GM23338 (cell line): ENCODE results near the gene USP32. TPM values are rescaled to one million over a fixed set of nuclear protein-coding genes. Genes with fewer than 3 reads are reported as not detected.

Experiments used
- ATAC-seq: fragments of 200-7000 bp; cut with Tn5 transposase; 3 replicates; pipeline ENCODE4 v1.9.1; 2020
- DNase-seq: peaks from one replicate; pipeline ENCODE4 v3.0.0-alpha.2; 2015; ENCODE audit warnings: low spot score
- H2AFZ ChIP-seq: fragments of 200-600 bp; sonication (generic); 2 replicates; pipeline ENCODE4 v1.8.0; 2016; ENCODE audit warnings: antibody characterized with exemption, mild to moderate bottlenecking, moderate library complexity
- H3F3A ChIP-seq: fragments of 200-600 bp; sonication (generic); replicated peaks from 2 replicates; pipeline ENCODE4 v1.8.0; 2017; ENCODE audit warnings: antibody characterized with exemption, mixed run types, low read depth
- H3K27ac ChIP-seq: fragments of 200-600 bp; sonication (generic); 2 replicates; pipeline ENCODE4 v1.6.1; 2016; ENCODE audit warnings: low read depth
- H3K27me3 ChIP-seq: fragments of 200-600 bp; sonication (generic); 2 replicates; pipeline ENCODE4 v1.8.0; 2016; ENCODE audit warnings: mild to moderate bottlenecking, mixed run types, moderate library complexity; ENCODE audit not compliant: insufficient read depth
- H3K36me3 ChIP-seq: fragments of 200-600 bp; sonication (generic); 2 replicates; pipeline ENCODE4 v1.8.0; 2016; ENCODE audit warnings: mild to moderate bottlenecking; ENCODE audit not compliant: insufficient read depth
- H3K4me1 ChIP-seq: fragments of 200-600 bp; sonication (generic); 2 replicates; pipeline ENCODE4 v1.8.0; 2016; ENCODE audit warnings: mild to moderate bottlenecking, moderate library complexity; ENCODE audit not compliant: insufficient read depth
- H3K4me2 ChIP-seq: fragments of 200-600 bp; sonication (generic); 2 replicates; pipeline ENCODE4 v1.7.1; 2017; ENCODE audit warnings: mixed run types
- H3K4me3 ChIP-seq: fragments of 200-600 bp; sonication (generic); 2 replicates; pipeline ENCODE4 v1.6.1; 2016; ENCODE audit warnings: mixed run types
- H3K79me2 ChIP-seq: fragments of 200-600 bp; sonication (generic); replicated peaks from 2 replicates; pipeline ENCODE4 v1.8.0; 2017; ENCODE audit warnings: mild to moderate bottlenecking; ENCODE audit not compliant: insufficient read depth
- H3K9me2 ChIP-seq: fragments of 200-600 bp; sonication (generic); 2 replicates; pipeline ENCODE4 v1.8.0; 2017; ENCODE audit not compliant: insufficient read depth
- H4K20me1 ChIP-seq: fragments of 200-600 bp; sonication (generic); replicated peaks from 2 replicates; pipeline ENCODE4 v1.8.0; 2017; ENCODE audit warnings: mild to moderate bottlenecking; ENCODE audit not compliant: insufficient read depth
- H3K27ac Mint-ChIP-seq: 2 replicates; pipeline ENCODE4 v1.8.0; 2020; ENCODE audit warnings: inconsistent platforms, mild to moderate bottlenecking, moderate library complexity, mixed read lengths
- H3K27me3 Mint-ChIP-seq: 3 replicates; pipeline ENCODE4 v1.8.0; 2022; ENCODE audit warnings: low read depth, mild to moderate bottlenecking, moderate library complexity, mixed read lengths, inconsistent platforms; ENCODE audit not compliant: insufficient read depth, poor library complexity
- H3K36me3 Mint-ChIP-seq: 3 replicates; pipeline ENCODE4 v1.8.0; 2021; ENCODE audit warnings: low read depth, mild to moderate bottlenecking, inconsistent platforms, moderate library complexity, mixed read lengths
- H3K4me1 Mint-ChIP-seq: 3 replicates; pipeline ENCODE4 v1.8.0; 2020; ENCODE audit warnings: mild to moderate bottlenecking, inconsistent platforms, mixed read lengths
- H3K4me3 Mint-ChIP-seq: 3 replicates; pipeline ENCODE4 v1.8.0; 2021; ENCODE audit warnings: moderate library complexity, mild to moderate bottlenecking, inconsistent platforms, mixed read lengths
- H3K9me3 Mint-ChIP-seq: 3 replicates; pipeline ENCODE4 v1.8.0; 2020; ENCODE audit warnings: moderate library complexity, mild to moderate bottlenecking, inconsistent platforms, mixed read lengths
- CREB1 ChIP-seq: fragments of 250-450 bp; sonication (Bioruptor Pico); IDR thresholded peaks from 2 replicates; pipeline ENCODE4 v1.5.0; 2020; ENCODE audit warnings: low read depth, mild to moderate bottlenecking, moderate library complexity
- CTCF ChIP-seq, 2 experiments: fragments of 200-600 bp in 1 of 2; sonication (generic) in 1 of 2; conservative IDR thresholded peaks; 2 replicates each; pipeline versions ENCODE4 v1.5.1 to v1.6.1; 2016 to 2017; ENCODE audit warnings: antibody characterized with exemption in 2 of 2, low read depth in 2 of 2, mild to moderate bottlenecking in 2 of 2, moderate library complexity in 1 of 2
- ETS1 ChIP-seq: IDR thresholded peaks from 2 replicates; pipeline ENCODE4 v1.6.1; 2016; ENCODE audit warnings: antibody characterized with exemption
- EZH2 ChIP-seq: fragments of 200-600 bp; sonication (generic); IDR thresholded peaks from one replicate; pipeline ENCODE4 v1.8.0; 2017; ENCODE audit warnings: antibody characterized with exemption, mild to moderate bottlenecking, low read depth; ENCODE audit not compliant: unreplicated experiment
- EZH2phosphoT487 ChIP-seq: fragments of 200-600 bp; sonication (generic); IDR thresholded peaks from one replicate; pipeline ENCODE4 v1.8.1; 2018; ENCODE audit warnings: antibody characterized with exemption; ENCODE audit not compliant: unreplicated experiment
- JUNB ChIP-seq: IDR thresholded peaks from one replicate; pipeline ENCODE4 v1.6.1; 2016; ENCODE audit warnings: antibody characterized with exemption; ENCODE audit not compliant: unreplicated experiment
- NANOG ChIP-seq: IDR thresholded peaks from 2 replicates; pipeline ENCODE4 v1.6.1; 2016; ENCODE audit warnings: antibody characterized with exemption, borderline replicate concordance
- POLR2AphosphoS5 ChIP-seq: IDR thresholded peaks from 2 replicates; pipeline ENCODE4 v1.6.1; 2016; ENCODE audit warnings: antibody characterized with exemption, low read depth
- REST ChIP-seq: IDR thresholded peaks from one replicate; pipeline ENCODE4 v1.6.1; 2018; ENCODE audit warnings: antibody characterized with exemption; ENCODE audit not compliant: unreplicated experiment
- STAT1 ChIP-seq: IDR thresholded peaks from one replicate; pipeline ENCODE4 v1.6.1; 2016; ENCODE audit warnings: antibody characterized with exemption; ENCODE audit not compliant: unreplicated experiment
- ZNF114 ChIP-seq: fragments of 250-450 bp; sonication (Bioruptor Pico); IDR thresholded peaks from 2 replicates; pipeline ENCODE4 v1.5.0; 2020; ENCODE audit warnings: mild to moderate bottlenecking, moderate library complexity
- ZNF331 ChIP-seq: fragments of 250-450 bp; sonication (Bioruptor Pico); IDR thresholded peaks from 2 replicates; pipeline ENCODE4 v1.5.0; 2020; ENCODE audit warnings: low read depth, mild to moderate bottlenecking, moderate library complexity
- ZNF462 ChIP-seq: fragments of 250-450 bp; sonication (Bioruptor Pico); IDR thresholded peaks from 2 replicates; pipeline ENCODE4 v1.5.0; 2020; ENCODE audit warnings: mild to moderate bottlenecking, moderate library complexity
- polyA plus RNA-seq: library from polyadenylated mRNA; unstranded; fragments of >200 nt; fragmentation: Nextera tagmentation; extraction: Ambion mirVana; gene quantifications from 2 replicates; pipeline ENCODE4 v1.2.1, GENCODE V29; 2016
- total RNA-seq: library from RNA; depleted of rRNA; stranded (reverse); fragments of >200 nt; shearing (Covaris generic); gene quantifications from 2 replicates; pipeline ENCODE4 v1.2.3, GENCODE V29; 2014

The USP32 gene
- total and polyA plus RNA-seq, 2 experiments from 2014 or later = 43.6 to 129 TPM

GRCh38 chr17:60390925-60391470, 935 bp downstream of the USP32 start:
- no peaks in the 10 kb centered on the region; the same call in 1 of the 2 replicates for H4K20me1 ChIP-seq
- TF ChIP-seq POLR2AphosphoS5 (no peak), CREB1 (CRISPR knock-in tag) (no peak), CTCF (conservative IDR thresholded peaks at IDR 0.05; ENCODE audit: low read depth in 2 of 2) (no peak), JUNB (no peak), ZNF331 (no peak), EZH2phosphoT487 (no peak), NANOG (no peak), EZH2 (no peak), STAT1 (no peak), ZNF462 (CRISPR knock-in tag) (no peak), ZNF114 (no peak), ETS1 (no peak), REST (no peak)
- no peak overlapping the region for H2AFZ ChIP-seq
- no peaks in the 10 kb centered on the region; the same call in 2 of the 3 replicates for H3K9me3 Mint-ChIP-seq
- H3K36me3 ChIP-seq = no peaks in the 10 kb centered on the region
- H3K27ac Mint-ChIP-seq = peak overlapping the region; percentile 92
- H3K4me1 Mint-ChIP-seq = peaks cover 54% of the 10 kb centered on the region
- H3K79me2 ChIP-seq = peaks cover 56% of the 10 kb centered on the region
- no peaks in the 10 kb centered on the region for H3K27me3 ChIP-seq
- peaks cover 6% of the 10 kb centered on the region; the same call in 1 of the 3 replicates for H3K36me3 Mint-ChIP-seq
- peak overlapping the region; percentile 95; the same call in 1 of the 2 replicates for H3K27ac ChIP-seq
- peak overlapping the region; percentile 93 for H3K4me3 ChIP-seq
- 0 out of 2 replicates have a peak, but pooled peaks cover 6% of the 10 kb centered on the region for H3F3A ChIP-seq
- no peaks in the 10 kb centered on the region for H3K9me2 ChIP-seq
- H3K27me3 Mint-ChIP-seq = peaks cover 9% of the 10 kb centered on the region
- H3K4me2 ChIP-seq = peak overlapping the region; percentile 85
- H3K4me3 Mint-ChIP-seq = peak overlapping the region; percentile 95
- DNase-seq = no peak
- peak; percentile 2; the same call in 2 of the 3 replicates for ATAC-seq
- peaks cover 52% of the 10 kb centered on the region for H3K4me1 ChIP-seq
